Femur (tissue), 1 donor: ENCODE measurements around the gene DLGAP4.

Source experiments
- DNase-seq: peaks from one replicate; pipeline ENCODE4 v3.0.0-alpha.2; 2017

DLGAP4 gene

GRCh38 chr20:36480456-36481048 lies 174.4 kb downstream of the DLGAP4 start:
- DNase-seq, result no peak

- DNase-seq, result no peak
These were observed 175.4 kb downstream of the DLGAP4 start for GRCh38 chr20:36481380-36482043.

GRCh38 chr20:36482044-36482473 lies 175.9 kb downstream of the DLGAP4 start:
- peak; percentile 59 for DNase-seq

GRCh38 chr20:36483209-36483918 lies 177.2 kb downstream of the DLGAP4 start:
- DNase-seq, result no peak

- no peak for DNase-seq
These were observed 178.0 kb downstream of the DLGAP4 start for GRCh38 chr20:36483919-36484808.

- no peak for DNase-seq
These were observed 179.1 kb downstream of the DLGAP4 start for GRCh38 chr20:36485286-36485685.

- DNase-seq, result no peak
These were observed 180.9 kb downstream of the DLGAP4 start for GRCh38 chr20:36487069-36487468.

- no peak for DNase-seq
These were observed 184.1 kb downstream of the DLGAP4 start for GRCh38 chr20:36490191-36490590.

- peak; percentile 41 for DNase-seq
These were observed 185.9 kb downstream of the DLGAP4 start for GRCh38 chr20:36491901-36492617.

- DNase-seq, result no peak
These were observed 187.1 kb downstream of the DLGAP4 start for GRCh38 chr20:36493051-36493800.

- peak; percentile 75 for DNase-seq
These were observed 187.6 kb downstream of the DLGAP4 start for GRCh38 chr20:36493801-36494114.

GRCh38 chr20:36496707-36497669 lies 190.8 kb downstream of the DLGAP4 start:
- DNase-seq, result no peak

- DNase-seq, result no peak
These were observed 191.7 kb downstream of the DLGAP4 start for GRCh38 chr20:36497856-36498255.

GRCh38 chr20:36498386-36499179 lies 192.4 kb downstream of the DLGAP4 start:
- no peak for DNase-seq

GRCh38 chr20:36499211-36499610 lies 193.1 kb downstream of the DLGAP4 start:
- DNase-seq, result no peak

- DNase-seq, result no peak
These were observed 193.8 kb downstream of the DLGAP4 start for GRCh38 chr20:36499723-36500501.

- DNase-seq, result no peak
These were observed 195.3 kb downstream of the DLGAP4 start for GRCh38 chr20:36501367-36502006.

- no peak for DNase-seq
These were observed 198.2 kb downstream of the DLGAP4 start for GRCh38 chr20:36504295-36504694.
